IMR-90 (cell line): ENCODE measurements around the gene TTC28. TPM values are rescaled to one million over a fixed set of nuclear protein-coding genes. Genes with fewer than 3 reads are reported as not detected.

Experiments
- ATAC-seq: fragments of 200-7000 bp; cut with Tn5 transposase; 2 replicates; pipeline ENCODE4 v1.9.1; 2020; ENCODE audit warnings: low read depth, mild to moderate bottlenecking, moderate library complexity
- BruUV-seq: library from RNA; stranded (reverse); fragments of 400-500 nt; replicated peaks from 2 replicates; lab custom pipeline; 2021; lab: Mats Ljungman, UMichigan
- CTCF ChIA-PET: fragments of 300-600 bp; formaldehyde crosslinking; extraction: SDS; loops from one replicate; lab custom pipeline; 2021; ENCODE audit warnings: antibody characterized with exemption; lab: Yijun Ruan, JAX
- POLR2A ChIA-PET: fragments of 300-600 bp; sonication (Branson Sonifier 250); formaldehyde crosslinking; loops from one replicate; lab custom pipeline; 2022; ENCODE audit warnings: antibody characterized with exemption; ENCODE audit not compliant: unreplicated experiment; lab: Charles Lee
- DNase-seq: peaks from one replicate; pipeline ENCODE4 v3.0.0; 2013
- H2AFZ ChIP-seq: replicated peaks from 2 replicates; pipeline ENCODE3; 2013; ENCODE audit warnings: low read length, mild to moderate bottlenecking; ENCODE audit not compliant: poor library complexity
- H2AK5ac ChIP-seq: 2 replicates; pipeline ENCODE4 v1.6.1; 2013; ENCODE audit warnings: low read depth, low read length, inconsistent platforms
- H2AK9ac ChIP-seq: replicated peaks from 2 replicates; pipeline ENCODE3; 2013; ENCODE audit warnings: mild to moderate bottlenecking, low read depth, low read length, moderate library complexity; ENCODE audit not compliant: poor library complexity
- H2BK120ac ChIP-seq: 2 replicates; pipeline ENCODE4 v1.6.1; 2013; ENCODE audit warnings: low read depth, low read length, inconsistent platforms
- H2BK15ac ChIP-seq: 3 replicates; pipeline ENCODE4 v1.6.1; 2013; ENCODE audit warnings: low read depth, low read length, inconsistent platforms
- H2BK20ac ChIP-seq: 2 replicates; pipeline ENCODE4 v1.6.1; 2013; ENCODE audit warnings: low read depth, mild to moderate bottlenecking, inconsistent platforms, low read length, moderate library complexity
- H2BK5ac ChIP-seq: 2 replicates; pipeline ENCODE4 v1.6.1; 2013; ENCODE audit warnings: mild to moderate bottlenecking, low read depth, low read length, inconsistent platforms; ENCODE audit not compliant: poor library complexity, severe bottlenecking
- H3K14ac ChIP-seq: replicated peaks from 2 replicates; pipeline ENCODE4 v1.6.1; 2013; ENCODE audit warnings: low read depth, low read length, inconsistent platforms
- H3K18ac ChIP-seq: 2 replicates; pipeline ENCODE4 v1.6.1; 2013; ENCODE audit warnings: low read depth, low read length, control low read depth
- H3K23ac ChIP-seq: 2 replicates; pipeline ENCODE4 v1.6.1; 2013; ENCODE audit warnings: low read depth, low read length, inconsistent platforms
- H3K27ac ChIP-seq: 2 replicates; pipeline ENCODE4 v1.5.1; 2013; ENCODE audit warnings: mild to moderate bottlenecking, control low read depth, low read length; ENCODE audit not compliant: insufficient read depth
- H3K27me3 ChIP-seq: 2 replicates; pipeline ENCODE4 v1.6.1; 2013; ENCODE audit warnings: low read length; ENCODE audit not compliant: control insufficient read depth, insufficient read depth
- H3K36me3 ChIP-seq: 2 replicates; pipeline ENCODE4 v1.6.1; 2013; ENCODE audit warnings: low read length, mixed read lengths; ENCODE audit not compliant: control insufficient read depth, insufficient read depth
- H3K4ac ChIP-seq: 2 replicates; pipeline ENCODE4 v1.6.1; 2013; ENCODE audit warnings: low read depth, low read length, inconsistent platforms
- H3K4me1 ChIP-seq: 2 replicates; pipeline ENCODE4 v1.6.1; 2013; ENCODE audit warnings: low read length, mixed read lengths; ENCODE audit not compliant: control insufficient read depth, insufficient read depth
- H3K4me2 ChIP-seq: 2 replicates; pipeline ENCODE4 v1.6.1; 2013; ENCODE audit warnings: low read depth, mild to moderate bottlenecking, control low read depth, low read length, moderate library complexity
- H3K4me3 ChIP-seq: 2 replicates; pipeline ENCODE4 v1.5.1; 2013; ENCODE audit warnings: low read depth, mild to moderate bottlenecking, control low read depth, low read length, moderate library complexity; ENCODE audit not compliant: insufficient read depth
- H3K56ac ChIP-seq: 2 replicates; pipeline ENCODE4 v1.6.1; 2013; ENCODE audit warnings: low read length, inconsistent platforms; ENCODE audit not compliant: insufficient read depth; ENCODE audit errors: extremely low read depth
- H3K79me1 ChIP-seq, 2 experiments: 2 replicates each; pipeline ENCODE4 v1.6.1; 2013; ENCODE audit warnings: low read length in 2 of 2, inconsistent platforms in 1 of 2, low read depth in 1 of 2
- H3K9ac ChIP-seq: 2 replicates; pipeline ENCODE4 v1.6.1; 2013; ENCODE audit warnings: low read depth, low read length, control low read depth
- H3K9me1 ChIP-seq: 2 replicates; pipeline ENCODE4 v1.6.1; 2013; ENCODE audit warnings: low read length, inconsistent platforms; ENCODE audit not compliant: insufficient read depth
- H3K9me3 ChIP-seq: 2 replicates; pipeline ENCODE4 v1.6.1; 2013; ENCODE audit warnings: low read length; ENCODE audit not compliant: control insufficient read depth, insufficient read depth
- H4K20me1 ChIP-seq: 2 replicates; pipeline ENCODE4 v1.6.1; 2013; ENCODE audit warnings: low read length, inconsistent platforms; ENCODE audit not compliant: insufficient read depth
- H4K5ac ChIP-seq: 2 replicates; pipeline ENCODE4 v1.6.1; 2013; ENCODE audit warnings: mild to moderate bottlenecking, low read depth, low read length, control low read depth
- H4K8ac ChIP-seq, 2 experiments: 2 replicates each; pipeline ENCODE4 v1.6.1; 2013; ENCODE audit warnings: low read depth in 2 of 2, low read length in 2 of 2, control low read depth in 1 of 2, inconsistent platforms in 1 of 2
- H4K91ac ChIP-seq: 2 replicates; pipeline ENCODE4 v1.6.1; 2013; ENCODE audit warnings: low read depth, low read length, inconsistent platforms; ENCODE audit not compliant: insufficient read depth
- BHLHE40 ChIP-seq: fragments of 150-350 bp; IDR thresholded peaks from 2 replicates; pipeline ENCODE4 v1.6.1; 2016; ENCODE audit warnings: mild to moderate bottlenecking, low read depth, low read length
- CEBPB ChIP-seq: IDR thresholded peaks from 2 replicates; pipeline ENCODE4 v1.6.1; 2012; ENCODE audit warnings: low read depth, low read length, improper control_type of control experiment
- CHD1 ChIP-seq: IDR thresholded peaks from 2 replicates; pipeline ENCODE4 v1.6.1; 2012; ENCODE audit warnings: low read depth, low read length, improper control_type of control experiment
- FOS ChIP-seq: fragments of 150-350 bp; IDR thresholded peaks from 2 replicates; pipeline ENCODE4 v1.6.1; 2016; ENCODE audit warnings: low read depth, low read length
- MAFK ChIP-seq: IDR thresholded peaks from 2 replicates; pipeline ENCODE4 v1.6.1; 2012; ENCODE audit warnings: low read depth, low read length, improper control_type of control experiment
- MAZ ChIP-seq: IDR thresholded peaks from 2 replicates; pipeline ENCODE4 v1.6.1; 2012; ENCODE audit warnings: low read depth, mild to moderate bottlenecking, low read length, improper control_type of control experiment, moderate library complexity, borderline replicate concordance
- MXI1 ChIP-seq: IDR thresholded peaks from 2 replicates; pipeline ENCODE4 v1.6.1; 2012; ENCODE audit warnings: low read depth, mild to moderate bottlenecking, low read length, moderate library complexity, borderline replicate concordance
- NFE2L2 ChIP-seq: fragments of 150-350 bp; IDR thresholded peaks from 2 replicates; pipeline ENCODE4 v1.6.1; 2016; ENCODE audit warnings: low read depth, mild to moderate bottlenecking, low read length
- POLR2A ChIP-seq: IDR thresholded peaks from 2 replicates; pipeline ENCODE4 v1.6.1; 2012; ENCODE audit warnings: mild to moderate bottlenecking, low read depth, low read length
- RAD21 ChIP-seq: IDR thresholded peaks from 2 replicates; pipeline ENCODE4 v1.6.1; 2012; ENCODE audit warnings: low read length, improper control_type of control experiment
- RCOR1 ChIP-seq: IDR thresholded peaks from 2 replicates; pipeline ENCODE4 v1.6.1; 2012; ENCODE audit warnings: mild to moderate bottlenecking, low read length, improper control_type of control experiment; ENCODE audit not compliant: insufficient replicate concordance
- RFX5 ChIP-seq: IDR thresholded peaks from 2 replicates; pipeline ENCODE4 v1.8.0; 2012; ENCODE audit warnings: low read depth, mild to moderate bottlenecking, low read length, moderate library complexity
- SMC3 ChIP-seq: fragments of 150-350 bp; IDR thresholded peaks from 2 replicates; pipeline ENCODE4 v1.6.1; 2016; ENCODE audit warnings: low read depth, mild to moderate bottlenecking, antibody characterized with exemption, low read length, moderate library complexity
- WGBS, 2 experiments: methylation state at CpG; one replicate each; pipeline versions ENCODE4 v1.1.5 to v1.1.7; 2013; ENCODE audit warnings: missing lambda C conversion rate in 2 of 2; ENCODE audit not compliant: insufficient read length in 1 of 2; ENCODE audit errors: extremely low coverage in 2 of 2; 5-methylcytosine and 5-hydroxymethylcytosine counted together
- dilution Hi-C: fragments of 300-500 bp; cut with HindIII; formaldehyde crosslinking; loops from one replicate; pipeline ENCODE4 v1.14.3; 2018; ENCODE audit warnings: low sequenced_read_pairs; ENCODE audit not compliant: unreplicated experiment
- in situ Hi-C: fragments of 300-500 bp; cut with MboI; formaldehyde crosslinking; loops from 3 replicates; pipeline ENCODE4 v1.14.3; 2019; ENCODE audit warnings: low sequenced_read_pairs, inconsistent platforms, mixed read lengths
- intact Hi-C: fragments of 100-400 bp; cut with micrococcal nuclease; formaldehyde crosslinking; loops from 2 replicates; pipeline ENCODE4 v1.10.0; 2022
- polyA plus RNA-seq, 3 experiments: library from polyadenylated mRNA; depleted of rRNA; stranded (reverse); fragments of >200 nt; gene quantifications; 2 replicates each; pipeline ENCODE4 v1.2.3, GENCODE V29; 2012; ENCODE audit warnings: low replicate concordance in 1 of 3
- total RNA-seq: library from RNA; depleted of rRNA; stranded (reverse); fragments of >200 nt; gene quantifications from 2 replicates; pipeline ENCODE4 v1.2.3, GENCODE V29; 2012
- TF ChIP-seq, protein P1 (sequence below): fragments of 150-350 bp; IDR thresholded peaks from 2 replicates; pipeline ENCODE4 v1.6.1; 2016; ENCODE audit warnings: low read depth, mild to moderate bottlenecking, low read length, moderate library complexity, borderline replicate concordance
- TF ChIP-seq, protein P2 (sequence below): fragments of 150-350 bp; IDR thresholded peaks from 2 replicates; pipeline ENCODE4 v1.6.1; 2017; ENCODE audit warnings: mild to moderate bottlenecking, antibody characterized with exemption, low read length, low read depth
- TF ChIP-seq, protein P3 (sequence below): conservative IDR thresholded peaks from 2 replicates; pipeline ENCODE4 v1.5.1; 2012; ENCODE audit warnings: mild to moderate bottlenecking, low read depth, low read length, improper control_type of control experiment

TTC28 gene
- total and polyA plus RNA-seq, 2 of the 4 experiments (the other 2 are of a cell fraction): 5.6 to 13.3 TPM

DNA sequence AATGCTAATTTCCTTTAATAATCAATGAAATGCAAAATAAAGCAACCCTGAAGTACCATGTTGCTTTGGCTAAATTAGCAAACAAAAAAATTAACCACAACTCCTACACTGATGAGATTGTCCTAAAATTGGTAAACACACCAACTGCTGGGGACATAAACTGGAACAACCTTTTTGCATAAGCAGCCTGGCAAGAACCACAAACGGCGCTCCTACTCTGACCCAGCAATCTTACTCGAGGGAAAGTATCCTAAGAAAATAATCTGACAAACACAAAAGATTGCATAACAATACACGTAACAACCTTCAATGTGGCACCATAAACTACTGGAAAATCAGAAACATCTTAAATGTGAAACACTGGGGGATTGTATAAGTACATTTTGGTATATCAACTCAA lies 570.8 kb downstream of the TTC28 start:
- Histone ChIP-seq H4K91ac (no peak overlapping the region), H3K79me1 (peaks cover 0 to 6% of the 10 kb centered on the region in 2 experiments; a peak in 1 of 4 replicates), H3K23ac (no peak overlapping the region), H2AFZ (no peak overlapping the region), H3K18ac (no peak overlapping the region), H3K4me1 (peaks cover 10% of the 10 kb centered on the region), H2BK5ac (no peak overlapping the region), H2AK5ac (no peak overlapping the region), H3K36me3 (peaks cover 24% of the 10 kb centered on the region), H2BK15ac (no peak overlapping the region), H3K4me2 (no peak overlapping the region), H2BK120ac (no peak overlapping the region), H2AK9ac (no peak overlapping the region), H4K8ac (no peak overlapping the region), H3K4ac (no peak overlapping the region), H3K27me3 (no peaks in the 10 kb centered on the region), H3K9me1 (peaks cover 10% of the 10 kb centered on the region), H2BK20ac (no peak overlapping the region), H3K14ac (no peak overlapping the region), H3K9ac (no peak overlapping the region), H3K9me3 (no peaks in the 10 kb centered on the region), H3K56ac (no peak overlapping the region), H3K27ac (no peak overlapping the region), H3K4me3 (no peak overlapping the region), H4K20me1 (no peaks in the 10 kb centered on the region; the same call in 1 of the 2 replicates), H4K5ac (no peak overlapping the region)
- in situ Hi-C loops (no loop called here), intact Hi-C loops (no loop called here), dilution Hi-C loops (no loop called here)
- CTCF ChIA-PET: no interaction called here
- no peak for ATAC-seq
- DNase-seq: no peak
- POLR2A ChIA-PET: no interaction called here
- TF ChIP-seq, protein P1, sequence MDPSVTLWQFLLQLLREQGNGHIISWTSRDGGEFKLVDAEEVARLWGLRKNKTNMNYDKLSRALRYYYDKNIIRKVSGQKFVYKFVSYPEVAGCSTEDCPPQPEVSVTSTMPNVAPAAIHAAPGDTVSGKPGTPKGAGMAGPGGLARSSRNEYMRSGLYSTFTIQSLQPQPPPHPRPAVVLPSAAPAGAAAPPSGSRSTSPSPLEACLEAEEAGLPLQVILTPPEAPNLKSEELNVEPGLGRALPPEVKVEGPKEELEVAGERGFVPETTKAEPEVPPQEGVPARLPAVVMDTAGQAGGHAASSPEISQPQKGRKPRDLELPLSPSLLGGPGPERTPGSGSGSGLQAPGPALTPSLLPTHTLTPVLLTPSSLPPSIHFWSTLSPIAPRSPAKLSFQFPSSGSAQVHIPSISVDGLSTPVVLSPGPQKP: no peak
- TF ChIP-seq NFE2L2 (no peak), MXI1 (no peak), SMC3 (no peak), MAZ (no peak), BHLHE40 (no peak), FOS (no peak), RFX5 (no peak), POLR2A (no peak), MAFK (no peak), RCOR1 (no peak), RAD21 (no peak), CHD1 (no peak), CEBPB (no peak)
- TF ChIP-seq, protein P2, sequence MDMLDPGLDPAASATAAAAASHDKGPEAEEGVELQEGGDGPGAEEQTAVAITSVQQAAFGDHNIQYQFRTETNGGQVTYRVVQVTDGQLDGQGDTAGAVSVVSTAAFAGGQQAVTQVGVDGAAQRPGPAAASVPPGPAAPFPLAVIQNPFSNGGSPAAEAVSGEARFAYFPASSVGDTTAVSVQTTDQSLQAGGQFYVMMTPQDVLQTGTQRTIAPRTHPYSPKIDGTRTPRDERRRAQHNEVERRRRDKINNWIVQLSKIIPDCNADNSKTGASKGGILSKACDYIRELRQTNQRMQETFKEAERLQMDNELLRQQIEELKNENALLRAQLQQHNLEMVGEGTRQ: no peak
- TF ChIP-seq, protein P3, sequence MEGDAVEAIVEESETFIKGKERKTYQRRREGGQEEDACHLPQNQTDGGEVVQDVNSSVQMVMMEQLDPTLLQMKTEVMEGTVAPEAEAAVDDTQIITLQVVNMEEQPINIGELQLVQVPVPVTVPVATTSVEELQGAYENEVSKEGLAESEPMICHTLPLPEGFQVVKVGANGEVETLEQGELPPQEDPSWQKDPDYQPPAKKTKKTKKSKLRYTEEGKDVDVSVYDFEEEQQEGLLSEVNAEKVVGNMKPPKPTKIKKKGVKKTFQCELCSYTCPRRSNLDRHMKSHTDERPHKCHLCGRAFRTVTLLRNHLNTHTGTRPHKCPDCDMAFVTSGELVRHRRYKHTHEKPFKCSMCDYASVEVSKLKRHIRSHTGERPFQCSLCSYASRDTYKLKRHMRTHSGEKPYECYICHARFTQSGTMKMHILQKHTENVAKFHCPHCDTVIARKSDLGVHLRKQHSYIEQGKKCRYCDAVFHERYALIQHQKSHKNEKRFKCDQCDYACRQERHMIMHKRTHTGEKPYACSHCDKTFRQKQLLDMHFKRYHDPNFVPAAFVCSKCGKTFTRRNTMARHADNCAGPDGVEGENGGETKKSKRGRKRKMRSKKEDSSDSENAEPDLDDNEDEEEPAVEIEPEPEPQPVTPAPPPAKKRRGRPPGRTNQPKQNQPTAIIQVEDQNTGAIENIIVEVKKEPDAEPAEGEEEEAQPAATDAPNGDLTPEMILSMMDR: no peak
- BruUV-seq: no TSS peak
- WGBS, 2 experiments: 100% methylated on average over 2 of the region's 4 CpGs; no CpG with 5 or more reads in 1 of the 2 experiments
